Transverse colon (tissue), 3 donors: ENCODE results near the gene CXCL9.

Experiments
- POLR2A ChIP-seq: fragments of 450-650 bp; IDR thresholded peaks from one replicate; pipeline ENCODE4 v1.6.1; 2016; ENCODE audit warnings: antibody characterized with exemption, mild to moderate bottlenecking, moderate library complexity
- TF ChIP-seq, protein P1 (sequence below), 5 experiments: fragments of 200-600 bp in 3 of 5; fragments of 450-650 bp in 2 of 5; sonication (generic) in 3 of 5; IDR thresholded peaks; 1 replicate in 2 of 5; 2 replicates in 3 of 5; pipeline ENCODE4 v1.5.1; 2016 to 2017; ENCODE audit warnings: antibody characterized with exemption in 5 of 5, inconsistent platforms in 3 of 5, mild to moderate bottlenecking in 2 of 5, moderate library complexity in 1 of 5

DNA sequence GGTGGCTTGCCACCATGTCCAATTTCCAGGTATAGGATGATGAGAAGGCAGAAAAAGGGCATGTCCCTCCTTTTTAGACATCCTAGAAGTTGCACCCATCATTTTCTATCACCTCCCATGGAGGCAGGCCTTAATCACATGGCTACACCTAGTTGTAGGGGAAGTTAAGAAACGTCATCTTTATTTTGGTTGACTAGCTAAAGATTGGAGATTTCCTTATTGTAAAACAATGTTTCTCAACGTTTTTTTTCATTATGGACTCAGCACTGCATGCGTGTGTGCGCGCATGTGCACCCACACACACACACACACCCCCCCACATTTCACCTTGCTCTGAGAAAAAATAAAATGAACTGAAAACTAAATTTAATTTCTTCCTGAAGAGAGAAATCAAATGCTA, 2.0 kb upstream of the CXCL9 start:
- no peak for TF ChIP-seq POLR2A
- TF ChIP-seq, protein P1, sequence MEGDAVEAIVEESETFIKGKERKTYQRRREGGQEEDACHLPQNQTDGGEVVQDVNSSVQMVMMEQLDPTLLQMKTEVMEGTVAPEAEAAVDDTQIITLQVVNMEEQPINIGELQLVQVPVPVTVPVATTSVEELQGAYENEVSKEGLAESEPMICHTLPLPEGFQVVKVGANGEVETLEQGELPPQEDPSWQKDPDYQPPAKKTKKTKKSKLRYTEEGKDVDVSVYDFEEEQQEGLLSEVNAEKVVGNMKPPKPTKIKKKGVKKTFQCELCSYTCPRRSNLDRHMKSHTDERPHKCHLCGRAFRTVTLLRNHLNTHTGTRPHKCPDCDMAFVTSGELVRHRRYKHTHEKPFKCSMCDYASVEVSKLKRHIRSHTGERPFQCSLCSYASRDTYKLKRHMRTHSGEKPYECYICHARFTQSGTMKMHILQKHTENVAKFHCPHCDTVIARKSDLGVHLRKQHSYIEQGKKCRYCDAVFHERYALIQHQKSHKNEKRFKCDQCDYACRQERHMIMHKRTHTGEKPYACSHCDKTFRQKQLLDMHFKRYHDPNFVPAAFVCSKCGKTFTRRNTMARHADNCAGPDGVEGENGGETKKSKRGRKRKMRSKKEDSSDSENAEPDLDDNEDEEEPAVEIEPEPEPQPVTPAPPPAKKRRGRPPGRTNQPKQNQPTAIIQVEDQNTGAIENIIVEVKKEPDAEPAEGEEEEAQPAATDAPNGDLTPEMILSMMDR (IDR thresholded peaks at IDR 0.05), result no peak
